AG09309 (cell line): ENCODE results near the gene MRPL34.
"Not testable (repeated sequence)": the region's sequence is repeated elsewhere in the genome, so short reads cannot be mapped to it uniquely, and the experiment has no call there.

Source experiments
- DNase-seq: peaks from one replicate; pipeline ENCODE4 v3.0.0-alpha.2; 2010; ENCODE audit warnings: low read depth
- H3K4me3 ChIP-seq: 2 replicates; pipeline ENCODE4 v1.5.1; 2011; ENCODE audit warnings: mild to moderate bottlenecking, low read depth, low read length, moderate library complexity; ENCODE audit not compliant: control insufficient read depth
- TF ChIP-seq, protein P1 (sequence below): IDR thresholded peaks from 2 replicates; pipeline ENCODE4 v1.5.1; 2011; ENCODE audit warnings: mild to moderate bottlenecking, low read depth, low read length, inconsistent platforms; ENCODE audit not compliant: insufficient read depth, control insufficient read depth; ENCODE audit errors: missing control alignments

MRPL34 gene

GRCh38 chr19:17286263-17286662 is 19.4 kb upstream of the MRPL34 start:
- no peak for DNase-seq
- TF ChIP-seq, protein P1, sequence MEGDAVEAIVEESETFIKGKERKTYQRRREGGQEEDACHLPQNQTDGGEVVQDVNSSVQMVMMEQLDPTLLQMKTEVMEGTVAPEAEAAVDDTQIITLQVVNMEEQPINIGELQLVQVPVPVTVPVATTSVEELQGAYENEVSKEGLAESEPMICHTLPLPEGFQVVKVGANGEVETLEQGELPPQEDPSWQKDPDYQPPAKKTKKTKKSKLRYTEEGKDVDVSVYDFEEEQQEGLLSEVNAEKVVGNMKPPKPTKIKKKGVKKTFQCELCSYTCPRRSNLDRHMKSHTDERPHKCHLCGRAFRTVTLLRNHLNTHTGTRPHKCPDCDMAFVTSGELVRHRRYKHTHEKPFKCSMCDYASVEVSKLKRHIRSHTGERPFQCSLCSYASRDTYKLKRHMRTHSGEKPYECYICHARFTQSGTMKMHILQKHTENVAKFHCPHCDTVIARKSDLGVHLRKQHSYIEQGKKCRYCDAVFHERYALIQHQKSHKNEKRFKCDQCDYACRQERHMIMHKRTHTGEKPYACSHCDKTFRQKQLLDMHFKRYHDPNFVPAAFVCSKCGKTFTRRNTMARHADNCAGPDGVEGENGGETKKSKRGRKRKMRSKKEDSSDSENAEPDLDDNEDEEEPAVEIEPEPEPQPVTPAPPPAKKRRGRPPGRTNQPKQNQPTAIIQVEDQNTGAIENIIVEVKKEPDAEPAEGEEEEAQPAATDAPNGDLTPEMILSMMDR, result no peak
- no peak overlapping the region for H3K4me3 ChIP-seq

- DNase-seq, result no peak
- TF ChIP-seq, protein P1, result no peak
- H3K4me3 ChIP-seq, result no peak overlapping the region
These were observed 18.9 kb upstream of the MRPL34 start for GRCh38 chr19:17286752-17287151.

GRCh38 chr19:17289489-17289888 is 16.2 kb upstream of the MRPL34 start:
- TF ChIP-seq, protein P1, result no peak
- H3K4me3 ChIP-seq, result peak overlapping the region; percentile 5; the same call in 1 of the 2 replicates
- peak; percentile 61 for DNase-seq

DNA sequence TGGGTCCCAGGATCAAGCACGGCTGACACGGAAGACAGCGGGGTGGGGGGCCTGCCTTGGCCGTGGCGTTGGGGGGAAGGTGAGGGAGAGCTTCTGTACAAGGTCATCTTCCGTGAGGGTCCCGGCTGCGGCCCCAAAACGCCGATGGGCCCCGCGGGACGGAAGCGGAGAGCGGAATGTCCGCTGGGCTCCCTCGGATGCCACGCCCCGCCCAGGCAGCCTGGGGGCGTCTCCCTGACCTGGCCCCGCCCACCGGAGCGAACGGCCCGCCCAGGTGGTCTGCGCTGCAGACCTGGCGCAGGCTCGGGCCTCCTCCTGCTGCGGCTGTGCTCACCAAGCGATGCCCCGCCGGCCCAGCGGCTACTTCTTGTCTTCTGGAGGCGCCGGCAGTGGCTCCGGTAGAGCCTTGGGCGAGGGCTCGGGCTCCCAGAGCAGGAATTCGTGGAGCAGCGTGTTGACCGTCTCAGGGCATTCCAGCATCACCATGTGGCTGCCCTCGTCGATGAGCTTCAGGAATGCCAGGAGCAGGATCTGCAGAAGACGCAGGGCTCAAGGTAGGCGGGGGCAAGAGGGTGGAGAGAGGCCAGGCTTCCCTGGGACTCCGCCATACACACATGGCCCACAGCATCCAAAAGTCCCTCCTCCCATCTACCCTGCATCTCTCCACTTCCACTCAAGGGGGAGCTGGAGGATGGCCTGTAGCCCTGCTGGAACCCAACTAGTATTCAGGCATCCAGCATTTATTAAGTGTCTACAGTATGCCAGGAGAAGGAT is 13.2 kb upstream of the MRPL34 start:
- H3K4me3 ChIP-seq, result peak overlapping the region; percentile 44
- DNase-seq, result no peak
- TF ChIP-seq, protein P1, result peak; percentile 88

- DNase-seq, result no peak
- TF ChIP-seq, protein P1, result no peak
- no peak overlapping the region for H3K4me3 ChIP-seq
These were observed 12.1 kb upstream of the MRPL34 start for GRCh38 chr19:17293605-17294004.

- H3K4me3 ChIP-seq, result no peak overlapping the region
- no peak for DNase-seq
- TF ChIP-seq, protein P1, result no peak
These were observed 11.4 kb upstream of the MRPL34 start for GRCh38 chr19:17294051-17294891.

DNA sequence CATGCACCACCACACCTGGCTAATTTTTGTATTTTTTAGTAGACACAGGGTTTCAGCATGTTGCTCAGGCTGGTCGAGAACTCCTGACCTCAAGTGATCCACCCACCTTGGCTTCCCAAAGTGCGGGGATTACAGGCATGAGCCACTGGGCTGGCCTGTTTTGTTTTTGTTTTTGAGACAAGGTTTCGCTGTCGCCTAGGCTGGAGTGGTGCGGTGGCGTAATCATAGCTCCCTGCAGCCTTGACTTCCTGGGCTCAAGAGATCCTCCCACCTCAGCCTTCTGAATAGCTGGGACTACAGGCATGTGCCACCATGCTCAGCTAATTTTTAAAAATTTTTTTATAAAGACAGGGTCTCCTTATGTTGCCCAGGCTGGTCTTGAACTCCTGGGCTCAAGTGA is 10.1 kb upstream of the MRPL34 start:
- H3K4me3 ChIP-seq, DNase-seq: not testable (repeated sequence)
